ENCODE data around the gene C6orf163. TPM values are rescaled to one million over a fixed set of nuclear protein-coding genes. Genes with fewer than 3 reads are reported as not detected.

The C6orf163 gene
- total and polyA plus RNA-seq, 10 of the 15 experiments (the other 5 are each of a cell fraction or from before 2014, with no cell fraction given), result 0.56 to 3.7 (median 1.2) TPM

DNA sequence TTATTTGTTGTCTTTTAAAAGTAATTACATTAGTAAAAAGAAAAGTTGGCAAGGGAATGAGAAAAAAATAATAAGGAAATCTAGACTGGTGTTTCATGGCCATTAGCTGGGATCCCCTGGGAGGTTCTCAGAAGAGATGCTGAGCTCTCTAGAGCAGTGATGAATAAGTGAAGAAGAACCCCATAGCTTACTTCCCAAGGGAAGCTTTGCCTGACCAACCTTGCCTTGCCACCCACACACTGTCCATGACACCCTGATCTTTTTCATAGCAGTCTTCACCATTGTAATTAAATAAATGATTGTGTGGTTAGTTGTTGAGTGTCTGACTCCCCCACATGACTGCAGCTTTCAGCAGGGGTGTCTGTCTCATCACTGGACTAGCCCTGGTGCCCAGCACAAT lies 5.9 kb downstream of the C6orf163 start:
- no peak for DNase-seq (ENCODE audit: low read depth, low spot score)
- TF ChIP-seq RAD51 (IDR thresholded peaks at IDR 0.05), result no peak
- no peak for TF ChIP-seq MYB (IDR thresholded peaks at IDR 0.05; ENCODE audit: borderline replicate concordance, low read depth, low read length)
- TF ChIP-seq EZH2 (IDR thresholded peaks at IDR 0.05; ENCODE audit: borderline replicate concordance, control insufficient read depth, low read depth, low read length), result no peak
- no peak for TF ChIP-seq ESRRA (IDR thresholded peaks at IDR 0.05; ENCODE audit: low read length)
- TF ChIP-seq POU2F2 (IDR thresholded peaks at IDR 0.05; ENCODE audit: borderline replicate concordance, low read depth, low read length), result no peak
- TF ChIP-seq NR2C2 (IDR thresholded peaks at IDR 0.05; ENCODE audit: borderline replicate concordance, control insufficient read depth, insufficient read length, low read depth), result no peak
- TF ChIP-seq ZSCAN29 (IDR thresholded peaks at IDR 0.05), result no peak
- no peak for TF ChIP-seq CEBPZ (IDR thresholded peaks at IDR 0.05; ENCODE audit: low read depth, low read length)
- no peak for TF ChIP-seq ZBTB33 (IDR thresholded peaks at IDR 0.05)
- no peak for TF ChIP-seq PKNOX1 (IDR thresholded peaks at IDR 0.05)
- TF ChIP-seq KLF5 (IDR thresholded peaks at IDR 0.05; ENCODE audit: partially characterized antibody), result no peak
- ChIA-PET RAD21 (ENCODE audit: unreplicated experiment) (no interaction called here), CTCF (no interaction called here), POLR2A (no interaction called here), SMC1A (ENCODE audit: uncharacterized antibody, unreplicated experiment) (no interaction called here)
- no peaks in the 10 kb centered on the region for H3K4me1 ChIP-seq (ENCODE audit: control insufficient read depth, insufficient read depth, low read length)
- H3K4me2 ChIP-seq (ENCODE audit: control insufficient read depth, insufficient read depth), result no peak overlapping the region
- in situ Hi-C loops (cut with MboI) (no loop called here), intact Hi-C loops (cut with micrococcal nuclease; ENCODE audit: unreplicated experiment) (no loop called here)
- no peak for FAIRE-seq
- no peak for ATAC-seq
- H3K9me3 ChIP-seq (replicated peaks; ENCODE audit: control insufficient read depth, insufficient read depth, low read length), result no peaks in the 10 kb centered on the region
- no peaks in the 10 kb centered on the region for H3K27me3 ChIP-seq (replicated peaks in 1 of 2; ENCODE audit: control insufficient read depth in 2 of 2, insufficient read depth in 2 of 2, low read length in 1 of 2)
- H3K79me2 ChIP-seq (ENCODE audit: control insufficient read depth, insufficient read depth, low read length), result no peaks in the 10 kb centered on the region
- H3K9ac ChIP-seq (ENCODE audit: control insufficient read depth, insufficient read depth, low read length), result no peak overlapping the region
- no peak overlapping the region for H3K4me3 ChIP-seq
- no TSS peak for BruUV-seq (replicated peaks)
- no peak overlapping the region for H2AFZ ChIP-seq (ENCODE audit: control insufficient read depth, low read depth, low read length)
- no peak overlapping the region for H3K27ac ChIP-seq (ENCODE audit: control insufficient read depth, insufficient read depth)
- H4K20me1 ChIP-seq (ENCODE audit: control insufficient read depth, insufficient read depth), result no peaks in the 10 kb centered on the region
- no peaks in the 10 kb centered on the region for H3K36me3 ChIP-seq (ENCODE audit: control insufficient read depth in 2 of 2, insufficient read depth in 2 of 2, low read length in 1 of 2)
